ENCODE measurements around the gene COL9A2. TPM values are rescaled to one million over a fixed set of nuclear protein-coding genes. Genes with fewer than 3 reads are reported as not detected.

COL9A2 gene
- total RNA-seq, 1 experiment from 2014 or later: 0.43 TPM

DNA sequence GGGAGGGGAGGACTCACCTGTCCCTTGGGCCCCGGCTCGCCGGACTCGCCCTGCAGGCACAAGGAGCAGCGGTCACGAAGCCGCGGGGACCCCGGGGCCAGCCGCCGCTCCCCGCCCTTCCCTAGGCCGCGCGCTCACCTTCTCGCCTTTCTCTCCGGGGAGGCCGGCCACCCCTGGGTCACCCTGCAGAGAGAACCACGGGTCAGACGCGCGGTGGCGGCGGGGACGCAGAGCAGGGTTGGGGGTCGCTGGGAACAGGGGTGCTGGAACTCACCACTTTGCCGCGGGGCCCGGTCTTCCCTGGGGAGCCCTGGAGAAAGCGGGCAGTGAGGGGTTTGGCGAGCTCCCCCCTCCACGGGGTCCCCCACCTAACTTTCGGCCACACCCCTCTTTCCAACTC, 13.3 kb downstream of the COL9A2 start:
- no peak for DNase-seq (ENCODE audit: low read depth)

GRCh38 chr1:40303051-40303771, 13.9 kb downstream of the COL9A2 start:
- DNase-seq (ENCODE audit: low read depth): no peak

GRCh38 chr1:40302475-40302874, 14.6 kb downstream of the COL9A2 start:
- DNase-seq (ENCODE audit: low read depth): no peak

DNA sequence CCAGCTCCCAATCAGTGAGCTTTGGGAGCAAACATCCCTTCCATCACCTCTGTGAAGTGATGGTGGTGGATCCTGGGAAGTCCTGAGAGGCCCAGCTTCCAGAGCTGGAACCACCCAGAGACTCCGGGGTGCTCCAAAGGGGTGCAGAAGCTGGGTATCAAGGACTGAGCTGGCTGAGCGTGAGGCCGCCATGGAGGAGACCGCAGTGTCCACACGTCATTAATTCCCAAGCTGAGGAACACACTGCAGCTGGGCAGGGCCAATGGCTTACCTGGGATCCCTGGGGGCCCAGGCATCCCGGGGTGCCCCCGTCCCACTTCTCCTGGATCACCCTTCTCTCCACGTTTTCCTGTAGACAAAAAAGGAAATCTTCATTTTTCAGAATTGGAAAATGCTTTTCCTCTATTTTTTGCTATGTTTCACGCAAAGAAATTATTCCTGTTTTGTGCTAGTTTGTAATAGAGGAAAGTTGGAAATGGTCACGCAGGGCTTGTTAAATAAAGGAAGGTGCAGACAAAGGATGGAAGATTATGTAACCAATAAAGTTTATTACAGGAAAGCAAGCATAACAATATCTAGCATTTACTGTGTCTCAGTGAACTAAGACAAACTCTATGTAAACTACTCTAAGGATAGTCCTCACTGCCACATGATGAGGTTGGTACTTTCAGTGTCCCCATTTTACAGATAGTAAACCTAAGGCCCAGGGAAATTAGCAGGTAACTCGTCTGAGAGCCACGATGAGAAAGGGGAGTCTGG, 15.4 kb downstream of the COL9A2 start:
- no peak for DNase-seq (ENCODE audit: low read depth)

GRCh38 chr1:40301066-40301465, 16.0 kb downstream of the COL9A2 start:
- no peak for DNase-seq (ENCODE audit: low read depth)

GRCh38 chr1:40300651-40301050, 16.4 kb downstream of the COL9A2 start:
- DNase-seq (ENCODE audit: low read depth): no peak

DNA sequence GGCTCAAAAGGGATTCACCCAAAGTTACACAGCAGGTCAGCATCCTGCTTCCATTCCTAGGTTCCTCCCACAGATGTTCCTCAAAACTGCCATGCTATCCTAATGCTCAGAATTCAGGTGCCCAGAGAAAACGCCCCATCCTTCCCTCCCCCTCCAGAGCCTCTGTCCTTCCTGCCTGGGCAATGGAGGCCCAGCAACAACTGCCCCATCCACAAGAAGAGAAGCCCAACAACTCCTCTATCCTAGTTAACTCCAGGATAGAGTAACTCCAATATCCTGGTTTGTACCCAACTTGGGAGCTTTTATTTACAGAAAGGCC, 16.9 kb downstream of the COL9A2 start:
- no peak for DNase-seq (ENCODE audit: low read depth)

DNA sequence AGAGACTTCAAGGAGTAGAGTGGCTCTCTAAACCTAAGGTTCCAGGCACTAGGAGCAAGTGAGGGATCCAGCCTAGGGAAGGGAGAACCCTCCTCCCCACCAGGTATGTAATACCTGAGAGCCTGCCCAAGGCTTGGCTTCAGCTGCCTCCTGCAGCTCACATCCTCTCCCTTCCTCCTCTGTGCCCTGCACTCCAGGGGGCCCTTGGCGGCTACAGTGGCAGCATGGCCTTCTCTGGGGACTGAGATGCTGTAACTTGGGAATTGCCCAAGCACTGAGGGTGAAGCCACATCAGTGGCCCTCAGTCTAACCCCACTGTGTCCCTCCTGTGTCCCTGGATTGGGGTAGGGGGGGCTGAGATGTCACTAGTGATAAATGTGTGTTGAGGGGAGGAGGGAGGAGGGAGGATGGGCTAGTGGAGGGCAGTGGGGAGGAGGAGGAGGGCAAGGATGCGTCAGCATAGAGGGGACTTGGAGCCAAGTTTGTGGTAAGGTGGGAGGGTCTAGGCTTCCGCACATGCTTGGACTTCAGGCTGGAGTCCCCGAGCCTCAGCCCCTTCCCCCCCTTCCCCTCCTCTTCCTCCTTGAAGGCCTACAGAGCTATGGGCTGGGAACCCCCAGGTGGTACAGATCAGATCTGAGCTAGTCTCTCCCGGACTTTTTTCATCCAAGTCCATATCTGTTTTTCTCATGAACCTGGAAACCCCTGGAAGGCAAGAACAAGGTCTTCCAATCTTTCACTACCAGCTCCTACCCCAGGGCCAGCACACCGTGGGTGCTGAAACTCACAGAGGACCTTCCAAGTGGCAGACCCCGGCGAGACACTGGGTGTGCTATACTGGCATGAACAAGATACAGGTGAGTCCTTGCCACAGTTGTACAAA, 17.5 kb downstream of the COL9A2 start:
- DNase-seq (ENCODE audit: low read depth): peak; percentile 75

- no peak for DNase-seq (ENCODE audit: low read depth)
These were observed 25.8 kb downstream of the COL9A2 start for GRCh38 chr1:40291293-40291692.

DNA sequence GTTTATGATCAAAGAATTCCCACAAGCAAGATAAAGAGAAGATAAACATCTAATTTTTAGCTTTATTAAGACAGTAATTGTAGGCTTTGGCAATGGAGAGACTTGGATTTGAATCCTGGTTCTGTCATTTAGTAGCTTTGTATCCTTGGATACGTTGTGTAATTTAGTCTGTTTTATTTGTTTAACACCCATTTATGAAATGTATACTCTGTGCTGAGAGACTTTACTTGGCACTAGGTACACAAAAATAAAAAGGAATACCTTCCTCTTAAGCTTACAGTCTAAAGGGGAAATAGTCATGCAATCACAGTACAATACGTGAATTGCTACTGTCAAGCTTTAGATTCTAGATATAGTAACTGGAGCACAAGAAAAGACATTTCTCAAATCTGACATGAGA, 35.2 kb downstream of the COL9A2 start:
- no peak for DNase-seq (ENCODE audit: low read depth)

GRCh38 chr1:40276122-40276521, 41.0 kb downstream of the COL9A2 start:
- no peak for DNase-seq (ENCODE audit: low read depth)

DNA sequence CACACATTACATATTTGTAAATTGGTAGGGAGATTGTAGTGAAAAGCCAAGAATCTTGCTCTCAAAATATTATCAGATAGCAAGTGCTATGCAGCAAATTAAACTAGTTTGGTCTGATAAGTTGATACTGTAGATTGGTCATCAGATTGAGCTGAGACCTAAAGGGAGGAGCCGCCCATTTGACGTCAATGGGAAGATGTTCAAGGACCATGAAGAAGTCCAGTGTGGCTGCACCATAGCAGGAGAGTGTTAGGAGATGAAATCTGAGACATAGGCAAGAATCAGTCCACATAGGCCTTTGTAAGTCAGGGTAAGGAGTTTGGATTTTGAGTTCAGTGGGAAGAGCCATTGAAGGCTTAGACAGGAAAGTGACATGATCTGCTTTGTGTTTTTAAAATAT, 42.8 kb downstream of the COL9A2 start:
- DNase-seq (ENCODE audit: low read depth): no peak

- DNase-seq (ENCODE audit: low read depth): no peak
These were observed 43.4 kb downstream of the COL9A2 start for GRCh38 chr1:40273547-40274166.

DNA sequence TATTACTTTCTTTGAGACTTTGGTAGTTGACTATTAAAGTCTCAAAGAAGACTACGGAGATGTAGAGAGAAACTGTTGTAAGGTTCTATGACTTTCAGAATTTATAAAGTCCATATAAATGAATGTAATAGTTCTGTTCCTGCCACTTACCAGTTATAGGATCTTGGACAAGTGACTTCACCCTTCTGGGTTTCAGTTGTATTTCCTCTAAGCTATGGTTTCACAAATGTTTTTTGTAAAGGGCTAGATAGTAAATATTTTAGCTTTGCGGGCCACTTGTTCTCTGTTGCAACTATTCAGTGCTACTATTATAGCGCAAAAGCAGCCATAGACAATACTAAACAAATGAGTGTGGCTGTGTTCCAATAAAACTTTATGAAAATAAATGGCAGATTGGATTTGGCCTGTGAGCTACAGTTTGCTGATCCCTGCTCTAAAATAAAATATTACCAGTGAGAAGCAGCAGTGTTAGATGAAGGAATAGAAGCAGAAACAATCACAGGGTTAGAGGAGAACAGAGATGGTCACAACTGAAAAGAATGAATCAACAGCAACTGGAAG, 44.4 kb downstream of the COL9A2 start:
- DNase-seq (ENCODE audit: low read depth): no peak

DNA sequence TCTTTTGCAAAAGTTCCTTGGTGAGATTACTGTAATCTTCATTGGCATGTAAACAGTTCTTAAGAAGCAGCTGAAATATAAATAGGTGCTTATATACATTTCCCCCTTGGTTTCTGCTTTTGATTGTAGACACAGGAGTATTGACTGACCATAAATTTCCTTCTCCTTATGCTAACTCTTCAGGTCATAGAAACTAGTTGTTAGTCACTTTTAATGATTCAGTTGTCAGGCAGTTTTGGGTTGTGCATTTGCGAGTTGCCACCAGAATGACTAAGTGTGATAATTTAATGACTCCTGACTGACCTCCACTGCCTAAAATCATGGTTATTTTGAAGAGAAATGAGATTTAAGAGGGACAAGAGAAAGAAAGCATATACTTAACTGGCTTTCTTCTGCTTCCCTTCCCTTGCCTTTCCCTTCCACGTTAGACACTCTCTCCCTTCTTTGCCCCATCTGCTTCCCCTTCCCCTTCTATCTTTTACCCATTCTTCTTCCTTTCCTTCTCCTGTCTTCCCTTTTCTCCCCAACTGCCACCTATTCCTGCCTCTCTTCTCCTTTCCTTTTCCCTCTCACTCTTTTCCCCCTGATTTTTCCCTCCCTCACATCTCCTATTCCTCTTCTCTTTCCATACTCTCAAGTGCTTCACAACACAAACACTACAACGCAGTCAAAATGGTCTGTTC, 46.8 kb downstream of the COL9A2 start:
- DNase-seq (ENCODE audit: low read depth): peak; percentile 2

GRCh38 chr1:40268211-40268610, 48.9 kb downstream of the COL9A2 start:
- DNase-seq (ENCODE audit: low read depth): no peak

GRCh38 chr1:40267767-40268187, 49.3 kb downstream of the COL9A2 start:
- peak; percentile 33 for DNase-seq (ENCODE audit: low read depth)

DNA sequence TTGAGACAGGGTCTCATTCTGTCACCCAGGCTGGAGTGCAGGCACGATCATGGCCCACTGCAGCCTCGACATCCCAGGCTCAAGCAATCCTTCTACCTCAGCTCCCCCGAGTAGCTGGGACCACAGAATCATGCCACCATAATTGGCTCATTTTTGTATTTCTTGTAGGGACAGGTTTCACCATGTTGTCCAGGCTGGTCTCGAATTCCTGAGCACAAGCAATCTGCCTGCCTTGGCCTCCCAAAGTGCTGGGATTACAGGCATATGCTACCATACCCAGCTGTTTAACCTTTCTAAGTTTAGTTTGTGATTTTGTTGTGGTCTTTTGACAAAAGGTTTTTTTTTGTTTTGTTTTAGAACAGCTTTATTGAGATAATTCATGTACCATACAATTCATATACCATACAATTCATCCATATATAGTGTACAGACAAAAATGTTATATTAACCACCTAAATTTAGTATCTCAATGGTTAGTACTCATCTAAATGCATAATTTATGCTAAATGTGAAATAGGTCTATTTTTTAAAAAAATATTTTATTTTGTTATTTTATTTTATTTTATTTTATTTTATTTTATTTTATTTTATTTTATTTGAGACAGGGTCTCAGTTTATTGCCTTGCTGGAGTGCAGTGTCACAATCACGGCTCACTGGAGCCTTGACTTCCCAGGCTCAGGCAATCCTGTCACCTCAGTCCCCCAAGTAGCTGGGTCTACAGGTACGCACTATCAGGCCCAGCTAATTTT, 50.1 kb downstream of the COL9A2 start:
- DNase-seq (ENCODE audit: low read depth): no peak

- DNase-seq (ENCODE audit: low read depth): no peak
These were observed 51.2 kb downstream of the COL9A2 start for GRCh38 chr1:40265919-40266318.

DNA sequence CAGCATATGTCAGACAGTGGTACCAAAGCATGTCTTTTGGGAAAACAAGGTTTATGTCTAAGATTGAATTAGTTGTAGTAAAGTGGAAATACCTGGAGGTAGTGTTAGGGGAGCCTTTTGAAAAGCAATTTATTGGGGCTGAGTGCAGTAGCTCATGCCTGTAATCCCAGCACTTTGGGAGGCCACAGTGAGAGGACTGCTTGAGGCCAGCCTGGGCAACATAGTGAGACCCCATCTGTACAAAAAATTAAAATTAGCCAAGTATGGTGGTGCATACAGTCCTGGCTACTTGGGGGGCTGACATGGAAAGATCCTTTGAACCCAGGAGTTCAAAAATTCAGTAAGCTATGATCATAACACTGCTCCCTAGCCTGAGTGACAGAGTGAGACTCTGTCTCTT, 51.8 kb downstream of the COL9A2 start:
- no peak for DNase-seq (ENCODE audit: low read depth)

Data from HT1080 (cell line).